PFSK-1 (cell line): ENCODE data around the gene TEAD4.

ENCODE experiments used
- FOXP2 ChIP-seq: optimal IDR thresholded peaks from 2 replicates; pipeline ENCODE3; 2011; ENCODE audit warnings: borderline replicate concordance, control low read depth, inconsistent platforms; ENCODE audit not compliant: insufficient read depth; ENCODE audit errors: extremely low read length, extremely low read depth
- POLR2AphosphoS5 ChIP-seq: IDR thresholded peaks from 2 replicates; pipeline ENCODE4 v1.6.1; 2012; ENCODE audit warnings: low read depth, mild to moderate bottlenecking, control low read depth, low read length, moderate library complexity
- REST ChIP-seq, 2 experiments: IDR thresholded peaks; 2 replicates each; pipeline versions ENCODE4 v1.6.1 to v1.8.0; 2011 to 2012; ENCODE audit warnings: low read depth in 2 of 2, low read length in 2 of 2, control low read depth in 1 of 2, inconsistent platforms in 1 of 2, mild to moderate bottlenecking in 1 of 2, moderate library complexity in 1 of 2; ENCODE audit not compliant: insufficient read depth in 1 of 2
- SIN3A ChIP-seq: IDR thresholded peaks from 2 replicates; pipeline ENCODE4 v1.6.1; 2012; ENCODE audit warnings: mild to moderate bottlenecking, low read length, moderate library complexity, borderline replicate concordance; ENCODE audit not compliant: insufficient read depth
- TAF1 ChIP-seq: IDR thresholded peaks from 2 replicates; pipeline ENCODE4 v1.6.1; 2012; ENCODE audit warnings: low read length, control low read depth, borderline replicate concordance; ENCODE audit not compliant: insufficient read depth

The TEAD4 gene

DNA sequence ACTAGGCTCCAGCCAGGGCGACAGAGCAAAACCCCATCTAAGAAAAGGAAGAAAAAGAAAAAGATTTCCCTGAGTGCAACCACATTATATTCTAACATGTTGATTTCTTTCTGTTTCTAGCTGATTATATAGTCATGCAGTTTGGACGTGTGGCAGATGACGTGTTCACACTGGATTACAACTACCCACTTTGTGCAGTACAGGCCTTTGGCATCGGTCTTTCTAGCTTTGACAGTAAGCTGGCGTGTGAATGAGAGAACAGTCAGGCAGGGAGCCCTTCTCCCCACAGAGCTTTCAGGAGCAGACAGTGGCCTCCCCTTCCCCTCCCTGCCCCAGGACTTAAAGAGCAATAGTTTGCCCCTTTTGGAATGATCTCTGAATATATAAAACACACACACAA, 20.0 kb upstream of the TEAD4 start:
- no peak for TF ChIP-seq TAF1
- TF ChIP-seq REST (IDR thresholded peaks at IDR 0.05; ENCODE audit: insufficient read depth in 1 of 2, low read depth in 2 of 2, low read length in 2 of 2), result no peak
- TF ChIP-seq SIN3A, result no peak
- TF ChIP-seq POLR2AphosphoS5, result no peak
- no peak for TF ChIP-seq FOXP2

GRCh38 chr12:2940564-2940963, 18.6 kb upstream of the TEAD4 start:
- TF ChIP-seq FOXP2 (no peak), REST (IDR thresholded peaks at IDR 0.05; ENCODE audit: insufficient read depth in 1 of 2, low read depth in 2 of 2, low read length in 2 of 2) (no peak), POLR2AphosphoS5 (no peak), TAF1 (no peak), SIN3A (no peak)

DNA sequence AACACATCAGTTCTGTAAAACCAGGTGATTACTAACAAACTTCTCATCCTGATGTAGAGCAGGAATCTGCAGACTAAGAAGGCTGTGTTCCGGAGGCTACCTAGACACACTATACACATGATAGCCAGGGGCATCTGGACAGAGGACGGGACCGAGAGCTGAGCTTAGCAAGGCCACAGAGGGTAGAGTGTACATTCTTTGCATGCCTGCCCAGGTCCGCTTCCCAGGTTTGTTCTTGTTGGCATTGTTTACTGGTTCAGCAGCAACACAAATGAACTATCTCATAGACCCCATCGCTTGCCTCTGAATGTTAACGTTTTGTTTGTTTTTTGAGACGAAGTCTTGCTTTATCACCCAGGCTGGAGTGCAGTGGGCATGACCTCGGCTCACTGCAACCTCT, 17.7 kb upstream of the TEAD4 start:
- TF ChIP-seq FOXP2 (no peak), SIN3A (no peak), TAF1 (no peak), REST (IDR thresholded peaks at IDR 0.05; ENCODE audit: insufficient read depth in 1 of 2, low read depth in 2 of 2, low read length in 2 of 2) (no peak), POLR2AphosphoS5 (no peak)

DNA sequence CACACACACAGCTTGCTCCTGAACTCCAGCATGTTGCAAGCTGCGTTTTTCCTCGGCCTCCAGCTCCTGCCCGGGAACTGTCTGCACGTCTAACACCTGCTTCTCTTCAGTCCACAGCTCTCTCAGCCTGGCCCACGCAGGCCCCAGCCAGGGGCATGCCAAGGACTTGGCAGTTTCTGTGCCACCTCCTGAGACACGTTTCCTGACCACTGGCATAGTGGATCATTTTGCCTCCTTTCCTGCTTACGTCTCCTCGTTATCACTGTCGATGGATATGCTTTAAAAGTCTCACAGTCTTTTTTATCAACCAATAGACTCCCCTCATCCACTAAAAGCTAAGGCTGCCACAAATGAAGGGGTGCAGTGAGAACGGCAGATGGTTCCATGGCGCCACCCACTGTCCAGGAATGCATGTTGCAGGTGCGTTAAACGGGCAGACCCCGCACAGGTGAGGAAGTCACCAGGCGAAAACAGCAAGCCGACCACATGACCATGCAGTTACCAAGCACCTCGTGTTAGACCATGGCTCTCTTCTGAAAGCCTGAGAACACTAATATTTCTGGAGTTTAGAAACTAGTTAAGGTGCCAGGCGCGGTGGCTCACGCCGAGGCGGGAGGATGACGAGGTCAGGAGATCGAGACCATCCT, 14.7 kb upstream of the TEAD4 start:
- TF ChIP-seq POLR2AphosphoS5 (no peak), SIN3A (no peak), TAF1 (no peak), REST (IDR thresholded peaks at IDR 0.05; ENCODE audit: insufficient read depth in 1 of 2, low read depth in 2 of 2, low read length in 2 of 2) (no peak), FOXP2 (no peak)

- TF ChIP-seq POLR2AphosphoS5 (no peak), TAF1 (no peak), REST (IDR thresholded peaks at IDR 0.05; ENCODE audit: insufficient read depth in 1 of 2, low read depth in 2 of 2, low read length in 2 of 2) (no peak), FOXP2 (no peak), SIN3A (no peak)
Observed at GRCh38 chr12:2949411-2949810, 9.8 kb upstream of the TEAD4 start.
